HG03097 (cell line): ENCODE results near the gene SPATA6.
"Not testable (repeated sequence)": the region's sequence is repeated elsewhere in the genome, so short reads cannot be mapped to it uniquely, and the experiment has no call there.

Experiments used
- ATAC-seq: cut with Tn5 transposase; IDR thresholded peaks from one replicate; pipeline ENCODE4 v1.9.1; 2021; ENCODE audit not compliant: unreplicated experiment, low FRiP score

Gene SPATA6

DNA sequence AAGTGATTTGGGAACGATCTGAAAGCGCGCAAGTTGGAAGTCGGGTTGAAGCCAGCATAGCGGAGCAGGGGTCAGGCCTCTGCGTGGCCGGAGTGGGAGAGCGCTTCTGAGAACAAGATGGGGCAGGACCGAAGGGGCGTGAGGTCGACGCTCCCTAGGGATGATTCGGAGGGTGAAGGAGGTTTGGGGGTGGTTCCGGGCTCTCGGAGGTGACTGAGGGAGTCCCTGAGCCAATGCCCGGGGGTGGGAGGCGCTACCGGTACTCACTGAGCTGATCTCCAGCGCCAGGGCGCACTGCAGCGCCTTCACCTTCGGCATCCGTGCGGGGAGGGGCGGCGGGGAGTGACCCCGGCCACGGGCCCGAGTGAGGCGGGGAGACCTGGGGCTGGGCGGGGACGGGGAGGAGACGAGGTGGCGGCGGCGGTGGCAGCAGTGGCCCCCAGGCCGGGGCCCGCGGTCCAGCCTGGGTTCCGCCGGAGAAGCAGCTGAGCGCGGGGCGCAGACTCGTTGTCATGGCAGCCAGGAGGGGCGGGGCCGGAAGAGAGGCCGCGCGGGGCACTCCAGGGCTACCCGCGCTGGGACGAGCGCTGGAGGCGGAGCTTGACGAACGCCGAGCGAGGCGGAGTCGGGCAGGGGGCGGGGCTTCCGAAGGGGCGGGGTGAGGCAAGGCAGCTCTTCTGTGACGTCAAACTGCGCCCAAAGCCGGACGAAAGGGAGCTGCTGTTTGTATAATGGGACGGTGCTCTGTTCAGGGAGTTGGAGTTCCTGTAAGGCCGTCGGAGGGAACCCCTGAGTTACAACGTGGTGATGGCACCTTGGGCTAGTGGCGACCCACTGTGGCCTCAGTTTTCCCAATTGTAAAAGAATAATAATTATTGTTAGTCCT lies at the start of gene SPATA6:
SPATA6 (minus strand) TSS at position 514 of the 886 bp plus-strand sequence; CDS start at position 318, 196 bp downstream.
- ATAC-seq, result peak; percentile 100

DNA sequence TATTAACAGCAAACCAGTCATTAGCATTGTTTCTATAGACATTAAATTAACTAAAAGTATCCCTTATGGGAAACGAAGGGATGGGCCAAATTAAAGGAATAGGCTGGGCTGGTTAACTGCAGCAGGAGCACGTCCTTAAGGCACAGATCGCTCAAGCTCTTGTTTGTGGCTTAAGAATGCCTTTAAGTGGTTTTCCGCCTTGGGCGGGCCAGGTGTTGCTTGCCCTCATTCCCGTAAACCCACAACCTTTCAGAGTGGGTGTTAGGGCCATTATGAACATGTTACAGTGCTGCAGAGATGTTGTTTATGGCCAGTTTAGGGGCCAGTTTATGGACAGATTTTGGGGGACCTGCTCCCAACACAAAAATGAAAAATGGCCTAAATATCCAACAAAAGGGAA lies 47.9 kb upstream of the SPATA6 start:
- ATAC-seq, result not testable (repeated sequence)

DNA sequence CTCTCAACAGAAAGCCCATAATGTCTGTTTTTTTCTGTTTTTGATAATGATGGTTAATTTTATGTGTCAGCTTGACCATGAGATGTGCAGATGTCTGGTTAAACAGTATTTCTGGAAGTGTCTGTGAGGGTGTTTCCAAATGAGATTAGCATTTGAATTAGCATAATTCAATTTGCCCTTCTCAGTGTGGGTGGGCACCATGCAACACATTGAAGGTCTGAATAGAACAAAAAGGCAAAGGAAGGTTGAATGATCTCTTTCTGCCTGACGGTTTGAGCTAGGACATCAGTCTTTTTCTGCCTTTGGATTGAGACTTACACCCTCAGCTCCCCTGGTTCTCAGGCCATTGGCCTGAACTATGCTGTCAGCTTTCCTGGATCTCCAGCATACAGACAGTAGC lies 34.9 kb upstream of the SPATA6 start:
- no peak for ATAC-seq

DNA sequence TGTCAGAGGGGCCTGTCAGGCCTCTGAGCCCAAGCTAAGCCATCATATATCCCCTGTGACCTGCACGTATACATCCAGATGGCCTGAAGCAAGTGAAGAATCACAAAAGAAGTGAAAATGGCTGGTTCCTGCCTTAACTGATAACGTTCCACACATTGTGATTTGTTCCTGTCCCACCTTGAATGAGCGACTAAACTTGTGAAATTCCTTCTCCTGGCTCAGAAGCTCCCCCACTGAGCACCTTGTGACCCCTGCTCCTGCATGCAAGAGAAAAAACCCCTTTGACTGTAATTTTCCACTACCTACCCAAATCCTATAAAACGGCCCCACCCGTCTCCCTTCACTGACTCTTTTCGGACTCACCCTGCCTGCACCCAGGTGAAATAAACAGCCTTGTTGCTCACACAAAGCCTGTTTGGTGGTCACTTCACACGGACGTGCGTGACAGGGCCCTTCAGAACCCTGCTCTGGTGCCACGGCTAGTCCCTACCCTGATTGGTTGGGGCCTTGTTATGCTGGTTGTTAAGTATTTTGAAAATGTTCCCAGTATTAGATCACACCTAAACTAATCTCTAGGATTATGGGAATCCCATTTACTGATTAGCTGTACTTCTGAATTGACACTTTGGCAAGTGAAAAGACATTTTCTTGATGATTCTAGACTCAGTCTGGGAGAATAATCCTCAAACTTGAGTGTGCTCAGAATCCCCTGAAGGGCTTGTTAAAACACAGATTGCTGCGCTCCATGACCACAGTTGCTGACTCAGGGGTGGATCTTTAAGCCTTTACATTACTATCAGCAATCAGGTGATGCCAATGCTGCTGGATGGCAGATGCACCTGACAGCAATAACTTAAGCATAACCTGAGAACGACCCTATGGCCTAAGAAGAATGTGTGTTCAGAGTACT lies 28.8 kb upstream of the SPATA6 start:
- no peak for ATAC-seq

DNA sequence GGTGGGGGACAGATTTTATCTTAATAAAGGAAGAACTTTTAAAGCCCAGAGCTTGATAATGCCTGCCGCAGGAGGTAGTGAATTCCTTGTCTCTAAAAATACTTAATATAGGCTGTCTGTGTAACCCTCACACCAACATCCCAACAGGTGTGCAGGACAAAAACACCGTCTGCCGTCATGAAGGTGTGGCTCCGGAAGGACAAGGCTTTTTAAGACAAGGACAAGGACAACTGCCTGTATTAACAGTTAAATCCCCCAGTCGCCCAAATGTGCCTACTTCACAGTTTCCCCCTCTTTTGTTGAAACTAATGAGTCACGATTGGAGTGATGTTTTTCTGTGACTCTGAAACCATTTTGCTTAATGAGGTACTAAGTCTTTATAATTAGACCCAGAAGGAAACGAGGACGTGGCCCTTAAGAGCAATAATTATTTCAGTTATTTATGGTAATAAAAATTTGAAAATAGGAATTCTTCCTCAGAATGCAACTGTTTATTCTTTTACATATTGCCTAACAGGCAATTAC lies 27.3 kb upstream of the SPATA6 start:
- ATAC-seq, result no peak

DNA sequence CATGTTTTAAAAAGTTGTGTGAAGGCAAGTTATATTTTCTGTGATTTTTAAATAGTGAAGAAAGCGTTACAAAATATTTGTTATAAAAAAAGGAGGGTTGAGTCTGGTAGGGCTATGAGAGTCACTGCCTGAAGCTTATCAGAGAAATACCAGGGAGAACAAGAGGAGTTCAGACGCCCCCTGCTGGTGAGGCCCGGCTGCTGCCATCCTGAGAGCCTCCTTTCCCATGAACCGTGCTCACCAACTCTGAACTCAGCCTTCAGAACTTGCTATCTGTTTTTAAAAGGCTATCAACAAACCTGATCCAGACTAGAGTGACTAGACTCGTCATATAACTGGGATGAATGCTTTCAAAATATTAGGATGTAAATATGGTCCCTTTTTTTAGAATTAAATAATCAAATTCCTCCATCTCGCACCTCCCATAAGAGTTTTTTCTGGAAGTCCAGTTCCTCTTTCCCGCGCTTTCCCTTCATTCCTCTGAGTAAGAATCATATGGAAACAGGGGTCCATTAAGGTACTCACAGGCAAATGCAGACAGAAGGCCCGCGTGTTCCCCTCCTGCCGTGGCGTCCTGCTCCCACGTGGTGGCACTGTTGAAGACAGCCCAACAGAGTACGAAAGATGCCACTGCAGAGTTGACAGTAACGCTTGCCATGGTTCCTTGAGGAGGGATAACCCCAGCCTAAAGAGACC lies 26.2 kb upstream of the SPATA6 start:
- peak; percentile 68 for ATAC-seq

DNA sequence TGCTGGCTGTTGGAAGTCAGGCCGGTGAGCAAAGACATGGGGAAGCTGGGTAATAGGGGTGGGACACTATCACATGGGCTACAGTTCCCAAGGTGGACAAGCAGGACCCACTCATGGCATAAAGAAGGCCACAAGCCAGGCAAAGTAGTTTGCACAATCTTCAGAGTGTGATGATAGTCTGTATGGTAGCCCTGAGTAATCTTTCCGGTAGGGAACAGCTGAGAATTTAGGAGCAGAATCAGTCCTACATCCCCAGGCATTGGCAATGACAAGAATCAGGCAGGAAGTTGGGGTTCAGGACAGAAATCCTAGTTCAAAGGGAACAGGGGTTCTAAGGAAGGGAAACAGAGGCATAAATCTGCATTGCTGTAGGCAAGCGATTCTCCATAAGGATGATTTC lies 23.9 kb upstream of the SPATA6 start:
- no peak for ATAC-seq

DNA sequence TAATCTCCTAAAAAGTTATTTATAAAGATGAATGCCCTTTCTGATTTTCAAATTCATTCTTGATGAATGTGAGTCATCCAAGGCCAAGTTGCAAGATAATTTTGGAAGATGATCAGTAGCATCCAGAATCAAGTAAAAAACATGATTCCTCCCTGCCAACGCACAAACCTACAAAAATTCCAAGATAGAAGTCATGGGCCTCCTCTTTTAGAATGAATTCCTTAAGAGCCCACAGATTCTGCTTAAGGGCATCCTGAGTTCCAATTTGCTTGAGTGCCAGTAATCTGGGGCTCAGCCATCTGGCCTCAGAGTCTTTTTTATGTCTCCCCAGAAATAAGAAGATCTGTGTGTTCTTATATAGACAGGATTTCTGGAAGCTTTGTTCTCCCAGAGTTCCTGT lies 23.2 kb upstream of the SPATA6 start:
- ATAC-seq, result no peak

DNA sequence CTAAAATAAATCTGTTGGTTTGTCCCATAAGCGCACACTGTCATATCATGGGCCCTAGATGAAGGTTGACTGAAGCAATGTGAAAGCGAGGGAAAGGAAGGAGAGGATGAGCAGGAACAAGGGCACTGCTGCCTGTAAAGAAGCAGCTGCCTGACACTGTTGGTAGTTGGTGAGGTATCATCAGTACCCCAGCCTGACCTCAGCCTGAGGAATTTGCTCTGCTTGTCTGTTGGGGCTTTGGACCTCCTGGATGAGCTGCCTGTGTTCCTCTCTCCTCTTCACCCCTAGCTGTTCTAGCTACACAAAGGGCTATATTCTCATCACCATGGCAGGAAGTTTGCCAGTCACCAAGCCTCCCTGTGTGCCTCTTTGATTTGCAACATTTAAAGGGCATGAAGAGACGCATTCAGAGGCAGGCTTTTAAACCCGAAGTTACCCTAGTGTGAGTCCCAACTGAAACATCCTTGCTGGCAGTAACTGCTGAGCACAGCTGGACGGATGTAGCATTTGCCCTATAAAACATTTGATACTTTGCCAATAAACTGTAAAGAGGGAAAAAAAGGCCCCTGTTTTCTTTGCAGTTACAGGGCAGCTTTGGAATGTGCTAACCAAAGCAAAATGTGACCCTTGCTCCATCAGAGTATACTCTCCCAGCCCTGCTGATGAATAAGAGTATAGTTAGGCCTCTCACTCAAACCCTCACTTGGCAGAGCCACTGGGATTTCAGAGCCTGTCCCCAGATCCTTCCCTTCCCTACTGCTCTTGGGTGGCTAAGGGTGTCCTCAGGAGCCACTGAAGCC lies 22.2 kb upstream of the SPATA6 start:
- ATAC-seq, result no peak

DNA sequence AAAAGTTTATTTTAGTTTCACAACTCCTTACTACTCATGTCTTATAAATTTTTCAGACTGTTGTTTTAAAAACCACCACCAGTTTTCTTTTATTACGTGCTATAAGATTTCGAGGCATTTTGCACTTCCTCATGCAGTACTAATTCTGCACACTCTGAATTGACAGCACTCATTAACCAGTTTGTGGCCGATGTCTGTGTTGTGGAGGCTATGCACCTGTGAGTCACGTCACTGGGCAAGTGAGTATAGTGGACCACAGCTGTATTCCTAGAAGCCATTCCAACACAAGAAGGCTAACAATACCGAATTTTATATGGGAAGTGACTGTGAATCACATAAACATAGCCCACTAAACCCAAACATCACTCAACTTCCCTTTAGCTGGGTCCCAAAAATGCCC lies 21.0 kb upstream of the SPATA6 start:
- ATAC-seq, result no peak

DNA sequence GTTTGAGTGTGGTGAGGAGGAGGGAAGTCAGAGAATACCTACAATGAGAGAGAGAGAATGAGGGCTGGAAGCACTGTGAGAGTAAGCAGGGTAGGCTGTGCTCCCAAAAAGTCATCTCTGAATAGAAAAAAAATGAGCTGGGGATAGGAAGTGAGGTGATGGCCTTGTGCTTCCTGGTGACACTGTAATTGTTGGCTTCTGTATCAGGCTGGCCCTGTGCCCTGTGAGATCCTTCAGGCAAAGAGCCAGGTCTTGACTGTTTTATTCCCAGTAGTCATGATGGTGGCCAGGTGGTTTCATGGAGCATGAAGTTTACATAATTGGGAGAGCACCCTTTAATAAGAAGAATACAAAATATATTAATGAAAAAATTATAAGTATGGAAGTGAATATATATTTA lies 20.4 kb upstream of the SPATA6 start:
- no peak for ATAC-seq

DNA sequence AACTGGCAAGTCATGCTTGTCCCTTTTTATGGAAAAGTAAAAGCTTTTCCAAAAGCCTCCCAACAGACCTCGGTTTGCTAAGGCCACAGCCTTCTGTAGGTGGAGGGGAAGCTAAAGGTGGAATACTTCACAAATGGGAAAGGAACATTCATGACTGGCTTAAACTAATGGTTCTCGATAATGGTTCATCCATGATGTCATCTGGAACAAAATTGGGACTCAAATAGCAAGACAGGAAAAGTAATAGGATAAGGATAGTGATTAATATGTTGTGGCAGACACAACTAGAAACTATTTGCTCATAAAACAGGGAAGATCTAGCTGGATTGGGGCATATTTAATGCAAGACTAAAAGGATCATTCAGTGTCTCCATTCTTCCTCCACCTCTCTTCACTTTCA lies 16.7 kb upstream of the SPATA6 start:
- no peak for ATAC-seq

DNA sequence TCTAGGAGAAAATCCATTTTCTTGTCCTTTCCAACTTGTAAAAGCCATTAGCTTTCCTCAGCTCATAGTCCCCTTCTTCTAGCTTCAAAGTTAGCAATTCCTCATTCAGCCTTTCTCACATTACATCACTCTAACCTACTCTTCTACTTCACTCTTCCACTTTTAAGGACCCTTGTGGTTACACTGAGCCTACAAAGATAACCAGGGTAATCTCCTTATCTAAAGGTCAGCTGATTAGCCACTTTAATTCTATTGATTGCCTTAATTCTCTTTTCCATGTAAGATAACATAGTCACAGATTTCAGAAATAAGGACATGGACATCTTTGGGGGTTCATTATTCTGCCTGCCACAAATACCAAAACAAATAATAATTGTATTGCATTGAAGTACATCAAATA lies 8.5 kb upstream of the SPATA6 start:
- ATAC-seq, result no peak

DNA sequence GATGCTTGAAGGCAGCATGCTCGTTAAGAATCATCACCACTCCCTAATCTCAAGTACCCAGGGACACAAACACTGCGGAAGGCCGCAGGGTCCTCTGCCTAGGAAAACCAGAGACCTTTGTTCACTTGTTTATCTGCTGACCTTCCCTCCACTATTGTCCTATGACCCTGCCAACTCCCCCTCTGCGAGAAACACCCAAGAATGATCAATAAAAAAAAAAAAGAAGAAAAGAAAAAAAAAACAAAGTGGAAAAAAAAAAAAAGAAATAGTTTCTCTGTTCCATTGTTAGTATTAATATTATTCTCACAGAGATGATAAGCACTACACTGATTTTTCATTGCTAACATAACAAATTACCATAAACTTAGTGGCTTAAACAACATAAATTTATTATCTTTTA lies 8.0 kb upstream of the SPATA6 start:
- not testable (repeated sequence) for ATAC-seq

DNA sequence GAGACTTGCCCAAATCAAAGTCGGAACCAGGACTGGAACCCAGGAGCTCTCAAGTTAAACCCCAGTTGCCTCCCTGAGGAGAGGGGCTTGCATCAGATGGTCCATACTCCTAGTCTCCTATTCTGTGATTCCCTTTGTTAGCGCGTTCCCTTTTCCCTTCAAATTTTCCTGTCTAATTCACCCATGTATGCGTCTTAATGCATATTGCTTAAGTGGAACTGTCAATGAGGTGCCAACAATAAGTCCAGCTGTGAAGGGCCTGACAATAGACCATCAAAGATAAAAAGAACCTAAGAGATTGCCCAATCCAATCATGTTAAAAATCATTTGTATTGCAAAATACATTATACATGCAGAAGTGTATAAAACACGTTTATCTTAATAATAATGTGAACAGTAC lies 634 bp upstream of the SPATA6 start:
- ATAC-seq, result no peak

DNA sequence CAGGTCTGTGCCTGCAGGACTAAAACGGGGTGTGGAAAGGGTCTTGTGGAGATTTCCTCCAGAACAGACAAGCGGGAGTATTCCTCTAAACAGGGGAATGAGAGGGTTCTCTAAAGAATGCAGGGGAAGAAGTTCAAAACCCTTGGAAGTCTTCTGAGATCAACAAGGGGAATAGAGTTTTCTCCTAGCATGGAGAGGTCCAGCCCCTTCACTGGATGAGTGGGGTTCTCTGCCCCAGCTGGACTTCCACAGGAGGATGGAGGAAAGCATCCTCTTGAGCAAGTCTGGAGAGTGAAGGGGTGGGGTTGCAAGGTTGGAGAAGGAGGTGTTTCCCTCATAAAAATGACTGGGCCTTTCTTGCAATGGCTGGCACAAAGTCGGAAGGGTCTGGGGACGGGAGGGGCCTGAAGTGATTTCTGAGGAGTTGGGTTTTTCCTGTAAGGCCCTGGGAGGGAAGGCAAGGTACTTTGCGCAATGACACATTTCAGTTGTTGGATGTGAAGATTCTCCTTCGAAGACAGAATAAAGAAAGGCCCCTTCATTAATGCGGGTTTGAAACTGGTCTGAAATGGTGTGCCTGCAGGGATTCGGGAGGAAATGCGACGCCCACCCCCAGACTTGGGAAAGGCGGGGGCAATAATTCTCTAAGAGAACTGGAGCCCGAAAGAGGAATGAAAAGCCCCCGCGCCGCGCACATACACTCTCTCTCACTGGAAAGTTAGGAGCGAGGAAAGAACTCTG lies 884 bp downstream of the SPATA6 start:
- no peak for ATAC-seq

DNA sequence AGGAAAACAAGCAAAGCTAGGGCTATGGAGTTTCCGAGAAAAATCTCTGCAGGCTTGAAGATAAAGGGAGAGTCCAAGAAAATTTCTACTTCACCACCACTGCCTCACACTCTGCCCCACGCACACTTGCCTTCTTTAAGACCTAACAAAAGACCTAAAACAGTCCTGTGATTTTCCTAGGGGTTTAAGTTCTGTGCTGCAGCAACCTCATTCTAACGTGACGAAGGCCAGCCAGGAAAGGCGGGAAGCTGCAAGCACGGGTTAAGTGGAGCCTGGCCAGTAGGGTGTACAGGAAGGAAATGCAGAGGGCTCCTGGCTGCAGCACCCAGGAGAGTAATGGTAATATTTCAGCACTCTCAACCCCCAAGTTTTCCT lies 1.5 kb downstream of the SPATA6 start:
- no peak for ATAC-seq

DNA sequence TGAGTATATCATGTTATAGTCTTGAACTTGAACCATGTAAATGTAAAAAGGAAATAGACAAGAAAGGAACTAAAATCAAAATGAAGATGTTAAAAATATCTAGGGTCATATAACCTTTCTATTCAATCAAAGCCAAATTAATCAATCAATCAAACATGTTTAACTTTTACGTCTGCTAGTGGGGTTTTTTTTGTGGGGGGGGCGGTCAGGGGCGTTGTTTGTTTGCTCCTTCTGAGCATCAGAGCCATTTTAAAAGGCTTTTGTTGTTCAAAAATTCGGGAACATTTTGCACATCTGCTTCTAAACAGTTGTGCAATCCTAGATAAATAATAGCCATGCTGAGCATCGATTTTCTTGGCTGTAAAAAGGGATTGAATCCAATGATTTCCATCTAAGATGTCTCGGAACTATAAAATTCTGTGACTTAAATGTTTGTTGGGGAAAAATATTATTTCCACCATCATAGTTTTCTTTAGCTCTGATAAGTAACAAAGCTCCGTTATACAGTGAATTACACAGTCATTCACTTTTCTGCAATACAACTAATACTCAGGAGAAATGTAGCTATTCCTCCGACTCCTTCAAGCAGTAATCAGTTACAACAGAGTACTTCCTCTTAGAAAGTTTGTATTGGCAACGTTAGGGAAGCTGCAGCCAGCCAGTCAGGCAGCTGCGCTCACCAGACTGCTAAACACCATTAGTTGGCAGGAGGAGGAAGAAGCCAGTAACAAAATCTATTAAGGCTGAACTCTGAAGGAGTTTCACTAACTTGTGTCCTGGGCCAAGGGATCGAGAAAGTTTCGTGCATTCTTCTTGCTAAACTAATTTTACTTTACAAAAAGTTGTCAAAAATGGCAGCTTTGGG lies 2.2 kb downstream of the SPATA6 start:
- ATAC-seq, result no peak
